NCI-H345 (cell line): ENCODE results near the gene ASCL3.
"Not testable (repeated sequence)": the region's sequence is repeated elsewhere in the genome, so short reads cannot be mapped to it uniquely, and the experiment has no call there.

ENCODE experiments used
- DNase-seq: peaks from one replicate; lab custom pipeline; 2025; lab: John Stamatoyannopoulos, UW

The ASCL3 gene

DNA sequence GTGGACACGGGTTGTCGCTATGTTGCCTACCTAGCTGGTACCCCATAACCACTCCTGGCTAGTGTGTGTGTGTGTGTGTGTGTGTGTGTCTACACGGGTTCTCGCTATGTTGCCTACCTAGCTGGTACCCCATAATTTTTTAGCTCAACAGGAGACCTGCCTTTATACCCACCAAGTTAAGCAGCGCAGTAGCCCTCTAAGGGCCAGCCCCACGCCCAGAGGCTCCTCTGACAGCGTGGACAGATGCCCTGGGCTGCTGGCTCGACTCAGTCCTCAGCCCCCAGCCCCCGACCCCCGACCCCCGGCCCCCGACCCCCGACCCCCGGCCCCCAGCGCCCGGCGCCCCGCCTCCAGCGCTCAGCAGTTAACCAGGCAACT, 32.2 kb downstream of the ASCL3 start:
- no peak for DNase-seq

DNA sequence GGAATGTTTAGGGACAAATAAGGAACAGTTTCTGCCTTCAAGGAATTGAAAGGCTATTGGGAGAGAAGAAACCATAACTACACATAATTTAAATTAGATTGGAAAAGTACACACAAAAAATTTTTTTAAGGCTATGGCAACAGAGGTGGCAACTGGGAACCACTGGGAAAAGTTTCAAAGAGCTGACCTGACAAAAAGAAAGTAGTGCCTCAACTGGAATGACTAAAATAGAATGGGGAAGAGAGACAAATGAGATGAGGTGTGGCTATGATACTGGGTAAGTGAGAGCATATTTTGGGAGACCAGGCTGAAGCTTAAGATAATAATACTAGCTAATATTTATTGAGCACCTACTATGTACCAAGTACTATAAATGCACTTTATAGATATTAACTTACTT, 34.7 kb downstream of the ASCL3 start:
- no peak for DNase-seq

DNA sequence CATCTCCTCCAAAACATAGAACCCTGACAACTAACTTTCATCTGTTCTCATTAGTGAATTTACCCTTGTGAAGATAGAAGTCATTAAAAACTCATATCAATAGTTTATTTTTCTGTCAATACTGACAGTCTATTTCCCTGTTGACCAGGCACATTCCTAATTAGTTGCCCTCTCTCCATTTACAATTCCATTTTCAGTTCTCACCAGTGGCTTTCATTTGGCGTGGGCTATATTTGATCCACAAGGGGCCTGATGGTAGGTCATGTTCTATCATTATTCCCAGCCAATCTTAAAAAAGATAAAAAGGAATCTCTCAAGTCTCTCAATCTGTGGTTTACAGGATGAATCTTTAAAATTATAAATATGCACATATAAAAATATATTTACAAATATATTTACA, 35.7 kb downstream of the ASCL3 start:
- no peak for DNase-seq

DNA sequence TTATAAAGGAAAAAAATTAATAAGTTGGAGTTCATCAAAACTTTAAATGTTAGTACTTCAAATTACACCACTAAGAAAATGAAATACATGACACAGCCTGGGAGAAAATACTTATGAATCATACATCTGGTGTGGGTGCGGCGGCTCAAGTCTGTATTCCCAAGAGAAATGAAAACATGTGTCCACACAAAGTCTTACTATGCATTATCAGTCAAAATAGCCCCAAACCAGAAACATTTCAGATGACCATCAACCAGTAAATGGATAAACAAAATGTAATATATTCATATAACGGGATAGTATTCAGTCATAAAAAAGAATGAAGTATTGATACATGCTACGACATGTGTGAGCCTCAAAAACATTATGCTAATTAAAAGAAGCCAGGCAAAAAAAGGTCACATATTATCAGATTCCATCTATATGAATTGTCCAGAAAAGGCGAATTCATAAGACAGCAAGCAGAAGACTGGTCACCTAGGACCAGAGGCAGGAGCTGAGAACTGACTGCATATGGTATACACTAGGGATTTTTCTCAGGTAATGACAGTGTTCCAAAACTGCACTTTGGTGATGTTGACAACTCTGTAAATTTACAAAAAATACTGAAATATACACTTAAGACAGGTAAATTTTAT, 37.2 kb downstream of the ASCL3 start:
- no peak for DNase-seq

DNA sequence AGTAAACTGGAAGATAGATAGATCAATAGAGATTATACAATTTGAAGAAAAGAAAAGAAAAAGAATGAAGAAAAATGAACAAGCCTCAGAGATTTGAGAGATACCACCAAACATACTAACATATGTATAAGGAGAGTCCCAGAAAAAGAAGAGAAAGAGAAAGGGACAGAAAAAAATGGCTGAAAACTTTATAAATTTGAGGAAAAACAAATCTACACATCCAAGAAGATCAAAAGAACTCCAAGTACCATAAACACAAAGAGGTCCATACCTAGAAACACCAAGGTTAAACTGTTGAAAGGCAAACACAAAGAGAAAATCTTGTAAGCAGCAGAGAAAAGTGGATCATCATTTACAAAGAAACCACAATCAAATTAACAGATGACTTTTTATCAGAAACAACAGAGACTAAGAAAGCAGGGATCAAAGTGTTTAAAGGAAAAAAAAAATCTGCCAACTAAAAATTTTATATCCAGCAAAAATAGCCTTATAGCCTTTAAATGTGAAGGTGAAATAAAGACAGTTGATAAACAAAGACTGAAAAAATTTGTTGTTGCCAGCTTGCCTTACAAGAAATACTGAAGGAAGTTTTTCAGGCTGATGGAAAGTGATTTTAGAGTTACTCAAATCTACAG, 43.6 kb downstream of the ASCL3 start:
- DNase-seq = no peak

DNA sequence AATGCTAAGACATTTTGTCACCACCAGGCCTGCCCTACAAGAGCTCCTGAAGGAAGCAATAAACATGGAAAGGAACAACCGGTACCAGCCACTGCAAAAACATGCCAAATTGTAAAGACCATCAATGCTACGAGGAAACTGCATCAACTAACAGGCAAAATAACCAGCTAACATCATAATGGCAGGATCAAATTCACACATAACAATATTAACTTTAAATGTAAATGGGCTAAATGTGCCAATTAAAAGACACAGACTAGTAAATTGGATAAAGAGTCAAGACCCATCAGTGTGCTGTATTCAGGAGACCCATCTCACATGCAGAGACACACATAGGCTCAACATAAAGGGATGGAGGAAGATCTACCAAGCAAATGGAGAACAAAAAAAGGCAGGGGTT, 51.6 kb downstream of the ASCL3 start:
- DNase-seq = not testable (repeated sequence)
